ENCODE data around the gene POLA1.

GRCh38 chrX:24965372-24965771, 271.7 kb downstream of the POLA1 start:
- TF ChIP-seq ZFP3 (CRISPR knock-in tag; IDR thresholded peaks at IDR 0.05) (no peak), PATZ1 (CRISPR knock-in tag; IDR thresholded peaks at IDR 0.05; ENCODE audit: borderline replicate concordance) (no peak)
